Sigmoid colon (tissue), 4 donors: ENCODE measurements around the gene GPRC5B.

Experiments used
- CTCF ChIP-seq, 4 experiments: fragments of 450-650 bp in 3 of 4; fragments of 200-600 bp in 1 of 4; IDR thresholded peaks; one replicate each; pipeline ENCODE4 v1.5.1; 2016 to 2019; ENCODE audit warnings: antibody characterized with exemption in 4 of 4, mild to moderate bottlenecking in 3 of 4, moderate library complexity in 2 of 4
- EP300 ChIP-seq, 4 donors: sonication (generic); formaldehyde crosslinking; IDR thresholded peaks; one replicate each; pipeline ENCODE4 v1.6.1; 2017; ENCODE audit warnings: antibody characterized with exemption in 4 of 4
- POLR2A ChIP-seq, 2 donors: fragments of 450-650 bp; IDR thresholded peaks; one replicate each; pipeline ENCODE4 v1.6.1; 2016; ENCODE audit warnings: antibody characterized with exemption in 2 of 2, mild to moderate bottlenecking in 2 of 2, moderate library complexity in 2 of 2
- POLR2AphosphoS5 ChIP-seq, 4 donors: sonication (generic); formaldehyde crosslinking; IDR thresholded peaks; one replicate each; pipeline ENCODE4 v1.6.1; 2017; ENCODE audit warnings: antibody characterized with exemption in 4 of 4

GRCh38 chr16:19841184-19841583 is 43.5 kb downstream of the GPRC5B start:
- TF ChIP-seq CTCF (IDR thresholded peaks at IDR 0.05) (no peak), POLR2A (IDR thresholded peaks at IDR 0.05) (no peak), EP300 (IDR thresholded peaks at IDR 0.05) (no peak), POLR2AphosphoS5 (IDR thresholded peaks at IDR 0.05) (no peak)
